CD4-positive, alpha-beta T cell treated with Interleukin-1 beta for 1 hour (primary cell): Measurements from ENCODE around the gene NR3C2.

Experiments used
- DNase-seq, 2 donors: peaks; one replicate each; pipeline ENCODE4 v3.0.0-alpha.2; 2020 to 2022

Gene NR3C2

DNA sequence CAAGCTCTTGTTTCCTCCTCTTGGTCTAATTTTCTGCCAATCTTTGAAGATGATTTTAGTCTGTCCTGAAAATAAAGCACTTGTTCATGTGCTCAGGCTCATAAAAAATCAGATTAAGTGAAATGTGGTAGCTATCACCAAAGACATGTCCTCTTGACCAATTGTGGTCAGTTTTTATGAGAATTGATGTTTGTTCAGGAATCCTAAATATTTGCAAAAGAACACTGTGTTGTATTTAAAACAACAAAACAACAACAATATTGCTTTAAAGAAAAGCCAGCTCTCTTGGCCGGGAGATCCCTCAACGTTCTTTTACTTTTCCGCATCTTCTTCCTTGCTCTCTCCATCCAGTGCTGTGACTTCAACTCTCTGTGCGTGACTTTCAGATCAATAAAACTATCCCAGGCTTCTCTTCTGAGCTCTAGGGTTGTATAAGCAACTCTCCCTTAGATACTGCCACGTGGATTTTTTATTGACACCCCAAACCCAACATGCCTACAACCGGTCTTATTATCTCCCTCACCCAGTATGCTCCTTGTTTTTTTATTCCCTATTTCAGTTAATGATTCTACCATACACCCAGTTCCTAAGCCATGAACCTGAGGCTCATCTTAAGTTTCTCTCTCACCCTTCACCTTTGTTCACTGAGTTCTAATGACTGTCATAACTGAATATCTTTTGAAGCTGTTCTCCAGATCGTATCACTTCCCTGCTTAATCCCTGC, 400.4 kb downstream of the NR3C2 start:
- no peak for DNase-seq

DNA sequence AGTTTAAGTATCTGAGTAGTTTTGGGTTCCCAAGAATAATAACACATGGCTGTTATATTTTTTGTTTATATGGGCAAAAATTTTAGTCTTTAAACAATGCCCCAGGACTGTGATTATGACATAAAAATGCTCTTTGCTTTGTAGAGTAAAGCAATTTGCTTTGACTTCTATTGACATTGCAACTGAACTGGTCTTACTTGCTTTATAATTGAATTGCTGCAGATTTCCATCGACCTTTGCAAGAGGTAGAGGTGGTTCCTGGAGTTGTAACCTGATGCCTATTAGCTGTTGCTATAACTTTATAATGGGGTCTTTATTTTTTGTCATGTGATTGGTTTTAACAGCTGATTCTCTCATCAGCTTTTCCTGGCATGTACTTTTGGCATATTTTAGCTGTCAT, 407.4 kb downstream of the NR3C2 start:
- no peak for DNase-seq

DNA sequence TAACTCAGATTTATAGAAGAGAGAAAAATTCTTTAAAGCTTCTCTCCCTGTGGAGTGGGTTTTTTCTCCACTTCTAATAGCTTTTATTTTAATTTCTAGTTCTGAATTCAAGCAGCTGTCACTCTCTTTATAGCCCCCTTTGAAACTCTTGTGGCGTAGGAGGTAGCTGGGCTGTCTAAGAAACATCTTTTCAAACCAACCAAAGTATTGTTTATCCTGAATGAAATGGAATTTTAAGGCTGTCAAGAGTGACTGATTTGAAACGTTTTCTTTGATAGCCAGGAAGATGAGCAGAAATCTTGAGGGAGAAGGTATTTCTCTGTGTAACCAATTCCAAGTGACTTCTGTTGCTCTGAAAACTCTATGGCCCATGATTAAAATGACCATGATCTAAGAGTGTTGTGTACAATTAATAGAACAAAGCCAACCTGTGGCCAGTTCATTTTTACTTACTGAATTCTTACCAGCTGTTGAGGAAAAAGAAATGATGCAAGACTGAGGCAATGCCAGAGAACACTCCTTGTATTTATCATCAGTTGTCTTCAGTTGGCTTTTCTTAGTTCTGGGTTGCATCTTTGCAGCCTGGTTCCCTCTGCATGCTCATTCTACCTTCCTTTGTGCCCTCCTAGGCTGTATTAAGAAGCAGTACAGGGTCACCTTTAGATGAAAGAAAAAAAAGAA, 411.9 kb downstream of the NR3C2 start:
- DNase-seq = no peak

DNA sequence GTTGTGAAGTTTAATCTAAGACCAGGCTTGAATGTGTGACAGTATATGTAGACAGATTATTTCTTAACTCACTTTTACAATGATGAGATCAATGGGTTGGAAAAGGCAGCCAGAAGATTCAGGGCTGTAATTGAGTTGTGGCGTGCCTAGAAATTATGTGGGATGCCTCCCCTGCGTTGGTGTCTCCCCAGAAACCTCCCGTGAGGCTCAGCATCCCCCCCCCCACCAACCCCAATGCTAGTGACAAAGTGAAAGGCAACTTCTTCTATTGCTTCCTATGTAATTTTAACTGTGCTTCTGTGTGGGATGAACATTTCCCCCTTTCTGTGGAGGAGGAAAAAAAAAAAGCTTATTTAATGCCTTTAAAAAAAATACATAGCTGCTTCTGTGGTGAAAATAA, 412.4 kb downstream of the NR3C2 start:
- no peak for DNase-seq
